ENCODE results near the gene GSDME. TPM values are rescaled to one million over a fixed set of nuclear protein-coding genes. Genes with fewer than 3 reads are reported as not detected.

Gene GSDME
- total RNA-seq, 4 donors from 2014 or later, result 9.0 to 44.0 (median 14.3) TPM

DNA sequence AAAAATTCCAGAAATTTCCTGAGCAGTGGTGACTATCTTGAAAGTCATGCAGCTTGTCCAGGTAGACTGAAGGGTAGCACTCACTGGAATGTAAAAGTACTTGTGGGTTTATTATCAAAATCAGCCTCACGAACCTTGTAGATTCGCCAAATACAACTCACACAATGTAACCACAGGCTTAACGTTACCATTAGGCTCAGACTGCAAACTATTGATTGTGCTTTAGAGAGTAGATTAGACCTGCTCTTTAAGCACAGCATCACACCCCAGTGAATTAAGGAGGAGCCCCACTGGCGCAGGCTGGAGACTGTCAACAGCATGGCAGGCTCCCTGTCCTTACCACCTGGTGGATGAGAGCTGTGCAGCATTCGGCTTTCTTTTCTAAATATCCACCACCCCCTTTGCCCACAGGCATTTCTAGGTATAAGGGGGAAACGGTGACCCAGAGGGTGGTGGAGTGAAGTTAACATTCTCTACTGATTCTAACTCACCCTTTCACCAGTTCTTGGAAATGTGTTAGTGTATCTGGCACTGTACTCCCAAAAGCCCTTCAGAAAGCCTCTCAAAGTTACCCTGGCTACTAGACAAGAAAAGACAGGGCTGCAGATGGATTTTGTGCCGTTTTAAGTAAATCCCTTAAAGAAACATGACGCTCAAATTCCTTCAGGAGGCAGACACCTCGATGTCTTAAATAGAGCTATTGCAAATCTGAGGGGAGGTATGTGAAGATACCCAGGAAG, 56.6 kb downstream of the GSDME start:
- TF ChIP-seq, protein P1, sequence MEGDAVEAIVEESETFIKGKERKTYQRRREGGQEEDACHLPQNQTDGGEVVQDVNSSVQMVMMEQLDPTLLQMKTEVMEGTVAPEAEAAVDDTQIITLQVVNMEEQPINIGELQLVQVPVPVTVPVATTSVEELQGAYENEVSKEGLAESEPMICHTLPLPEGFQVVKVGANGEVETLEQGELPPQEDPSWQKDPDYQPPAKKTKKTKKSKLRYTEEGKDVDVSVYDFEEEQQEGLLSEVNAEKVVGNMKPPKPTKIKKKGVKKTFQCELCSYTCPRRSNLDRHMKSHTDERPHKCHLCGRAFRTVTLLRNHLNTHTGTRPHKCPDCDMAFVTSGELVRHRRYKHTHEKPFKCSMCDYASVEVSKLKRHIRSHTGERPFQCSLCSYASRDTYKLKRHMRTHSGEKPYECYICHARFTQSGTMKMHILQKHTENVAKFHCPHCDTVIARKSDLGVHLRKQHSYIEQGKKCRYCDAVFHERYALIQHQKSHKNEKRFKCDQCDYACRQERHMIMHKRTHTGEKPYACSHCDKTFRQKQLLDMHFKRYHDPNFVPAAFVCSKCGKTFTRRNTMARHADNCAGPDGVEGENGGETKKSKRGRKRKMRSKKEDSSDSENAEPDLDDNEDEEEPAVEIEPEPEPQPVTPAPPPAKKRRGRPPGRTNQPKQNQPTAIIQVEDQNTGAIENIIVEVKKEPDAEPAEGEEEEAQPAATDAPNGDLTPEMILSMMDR (IDR thresholded peaks at IDR 0.05; ENCODE audit: low read depth), result no peak

DNA sequence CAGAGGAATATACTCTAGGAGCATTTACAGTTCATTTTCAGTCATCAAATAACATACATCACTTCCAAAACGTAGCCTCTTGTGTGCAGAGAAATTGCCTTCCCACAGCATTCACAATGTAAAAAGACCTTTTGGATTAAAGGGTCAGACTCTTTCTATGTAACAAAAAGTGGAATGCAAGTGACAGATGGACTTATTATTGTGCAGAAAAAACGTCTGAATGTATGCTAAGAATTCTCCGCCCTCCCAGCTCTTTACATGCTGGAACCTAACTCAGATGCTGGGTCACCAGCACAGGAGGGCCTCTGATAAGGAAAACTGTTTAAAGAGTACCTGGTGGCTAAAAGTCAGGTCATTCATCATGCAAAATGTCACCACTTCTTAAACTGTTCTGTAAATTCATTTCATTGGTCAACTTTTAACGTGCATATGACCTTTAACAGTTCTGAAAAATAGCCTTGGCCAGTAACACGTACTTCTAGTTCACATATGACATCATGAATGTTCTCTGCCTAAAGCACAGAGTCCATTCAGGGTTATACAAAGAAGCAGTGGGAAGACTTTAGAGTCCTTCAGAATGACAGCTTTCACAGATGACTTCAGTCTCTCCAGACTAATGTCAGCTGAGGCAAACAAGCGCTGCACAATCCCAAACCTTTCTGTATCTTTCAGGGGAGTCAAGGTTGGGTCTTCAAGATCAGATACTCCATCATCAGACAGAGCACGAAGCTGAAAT, 58.6 kb downstream of the GSDME start:
- TF ChIP-seq, protein P1 (IDR thresholded peaks at IDR 0.05; ENCODE audit: low read depth), result no peak

DNA sequence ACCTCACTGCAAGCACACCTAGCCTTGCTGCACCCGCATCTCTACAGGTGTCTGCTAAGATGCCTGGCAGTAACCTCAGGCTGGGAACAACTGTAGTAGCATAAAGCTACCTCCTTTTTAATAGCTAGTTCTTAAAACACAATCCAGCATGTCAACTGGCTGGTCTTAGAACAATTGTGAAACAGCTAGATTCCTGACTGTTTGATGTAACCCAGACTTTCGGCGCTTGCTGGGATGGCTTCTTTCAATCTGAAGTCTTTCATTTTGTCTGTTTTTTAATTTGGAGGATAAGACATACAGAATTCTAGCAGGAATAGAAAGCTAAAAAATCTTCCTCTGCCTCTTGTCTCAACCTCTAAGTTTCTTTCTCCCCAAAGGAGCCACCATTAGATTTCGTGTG, 59.8 kb downstream of the GSDME start:
- TF ChIP-seq, protein P1 (IDR thresholded peaks at IDR 0.05; ENCODE audit: low read depth), result no peak

DNA sequence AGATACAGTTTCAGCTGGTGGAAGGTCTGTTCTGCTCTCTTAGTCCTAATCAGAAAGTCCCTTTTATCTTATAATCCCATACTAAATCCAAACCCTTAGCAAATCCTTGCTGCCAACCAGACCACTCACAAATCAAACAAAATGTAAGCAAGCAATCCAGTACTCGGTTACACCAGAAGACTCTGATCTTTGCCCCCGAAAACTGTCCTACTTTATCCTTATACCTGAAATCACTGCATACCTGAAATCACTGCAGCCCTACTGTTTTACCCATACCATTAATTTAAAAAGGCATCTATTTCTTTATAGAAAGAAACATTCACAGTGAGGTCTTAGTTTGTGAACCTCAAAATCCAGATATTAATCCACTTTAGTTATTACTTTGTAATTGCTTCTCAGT, 64.7 kb downstream of the GSDME start:
- TF ChIP-seq, protein P1 (IDR thresholded peaks at IDR 0.05; ENCODE audit: low read depth), result no peak

DNA sequence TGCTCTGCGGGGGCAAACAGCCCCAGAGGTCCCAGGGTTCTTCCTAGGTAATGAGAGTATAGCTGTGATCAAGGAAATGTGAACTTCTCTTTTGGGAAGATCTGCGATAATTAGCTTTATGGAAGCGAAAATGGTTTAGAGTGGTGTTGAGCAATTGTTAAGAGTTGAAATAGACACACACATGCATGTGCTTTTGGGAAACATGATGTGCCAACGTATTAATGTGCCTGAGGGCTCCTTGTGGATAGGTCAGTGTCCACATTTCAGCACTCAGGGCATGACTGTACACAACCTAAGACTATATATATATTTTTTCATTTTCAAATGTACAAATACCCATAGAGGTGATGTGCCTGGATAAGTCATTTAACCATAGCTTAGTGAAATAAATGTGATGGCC, 67.0 kb downstream of the GSDME start:
- TF ChIP-seq, protein P1 (IDR thresholded peaks at IDR 0.05; ENCODE audit: low read depth), result no peak

DNA sequence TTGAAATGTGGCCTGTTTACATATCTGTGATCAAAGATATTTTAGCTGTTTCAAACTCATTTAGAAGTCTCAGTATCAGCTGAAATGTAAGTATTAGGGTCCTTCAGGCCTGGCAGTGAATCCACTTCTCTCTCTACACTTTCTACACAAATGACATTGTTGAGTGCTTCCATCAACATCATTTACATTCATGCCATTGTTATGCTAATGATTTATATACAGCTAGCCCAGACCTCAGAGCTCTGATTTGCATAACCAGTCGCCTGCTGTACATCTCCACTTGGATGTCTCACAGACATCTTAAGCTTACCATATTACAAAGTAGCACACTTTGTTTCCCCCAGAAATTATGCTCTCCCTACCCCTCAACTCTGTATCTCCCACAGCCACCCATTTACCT, 71.6 kb downstream of the GSDME start:
- TF ChIP-seq, protein P1 (IDR thresholded peaks at IDR 0.05; ENCODE audit: low read depth), result no peak

DNA sequence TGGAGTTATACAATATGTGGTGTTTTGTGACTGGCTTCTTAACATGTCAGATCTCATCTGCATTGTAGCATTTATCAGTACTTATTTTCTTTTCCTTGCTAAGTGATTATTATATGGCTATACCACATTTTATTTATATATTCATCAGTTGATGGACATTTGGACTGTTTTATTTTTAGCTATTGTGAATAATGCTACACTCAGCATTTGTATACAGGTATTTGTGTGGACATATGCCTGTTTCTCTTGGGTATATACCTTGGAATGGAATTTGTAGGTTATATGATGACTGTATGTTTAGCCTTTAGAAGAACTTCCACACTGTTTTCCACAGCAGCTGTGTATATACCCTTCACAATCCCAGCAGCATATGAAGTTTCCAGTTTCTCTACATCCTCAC, 86.5 kb downstream of the GSDME start:
- TF ChIP-seq, protein P1 (IDR thresholded peaks at IDR 0.05; ENCODE audit: low read depth), result no peak
